ENCODE measurements around the gene BTD.

DNA sequence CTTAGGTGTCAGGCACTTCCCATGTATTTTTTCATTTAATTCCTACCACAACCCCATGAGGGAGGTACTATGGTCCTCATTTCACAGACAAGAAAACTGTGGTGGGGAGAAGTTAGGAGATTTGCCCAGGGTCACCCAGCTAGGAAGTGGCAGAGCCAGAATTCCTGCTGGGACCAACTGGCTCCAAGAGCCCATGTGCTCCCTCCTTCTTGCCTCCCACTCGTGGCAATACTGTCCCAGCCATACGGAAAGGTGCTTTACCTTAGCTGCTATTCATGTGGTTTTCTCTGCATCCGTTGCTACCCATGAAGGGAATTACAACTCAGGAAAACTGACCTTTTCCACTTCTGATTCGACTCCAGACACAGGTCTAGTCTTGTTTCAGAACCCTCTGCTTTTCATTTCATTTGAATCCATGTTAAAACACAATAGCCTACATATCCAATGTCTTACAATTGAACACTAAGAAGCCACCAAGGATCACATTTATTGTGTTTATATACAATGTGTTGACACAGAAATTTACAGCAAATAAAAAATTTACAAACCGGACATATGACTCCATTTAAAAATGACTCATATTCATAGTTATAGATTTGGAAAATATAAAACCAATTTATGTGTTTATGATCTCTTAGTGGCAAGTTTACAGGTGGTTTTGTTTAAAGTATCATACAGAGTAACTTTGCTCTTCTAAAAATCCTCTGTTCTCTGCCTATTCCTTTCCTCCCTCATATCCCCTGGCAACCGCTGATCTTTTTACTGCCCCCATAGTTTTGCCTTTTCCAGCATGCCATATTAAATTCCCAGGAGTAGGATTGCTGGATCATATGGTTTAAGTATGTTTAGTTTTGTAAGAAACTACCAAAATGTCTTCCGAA lies 58.8 kb downstream of the BTD start:
- TF ChIP-seq, protein P1, sequence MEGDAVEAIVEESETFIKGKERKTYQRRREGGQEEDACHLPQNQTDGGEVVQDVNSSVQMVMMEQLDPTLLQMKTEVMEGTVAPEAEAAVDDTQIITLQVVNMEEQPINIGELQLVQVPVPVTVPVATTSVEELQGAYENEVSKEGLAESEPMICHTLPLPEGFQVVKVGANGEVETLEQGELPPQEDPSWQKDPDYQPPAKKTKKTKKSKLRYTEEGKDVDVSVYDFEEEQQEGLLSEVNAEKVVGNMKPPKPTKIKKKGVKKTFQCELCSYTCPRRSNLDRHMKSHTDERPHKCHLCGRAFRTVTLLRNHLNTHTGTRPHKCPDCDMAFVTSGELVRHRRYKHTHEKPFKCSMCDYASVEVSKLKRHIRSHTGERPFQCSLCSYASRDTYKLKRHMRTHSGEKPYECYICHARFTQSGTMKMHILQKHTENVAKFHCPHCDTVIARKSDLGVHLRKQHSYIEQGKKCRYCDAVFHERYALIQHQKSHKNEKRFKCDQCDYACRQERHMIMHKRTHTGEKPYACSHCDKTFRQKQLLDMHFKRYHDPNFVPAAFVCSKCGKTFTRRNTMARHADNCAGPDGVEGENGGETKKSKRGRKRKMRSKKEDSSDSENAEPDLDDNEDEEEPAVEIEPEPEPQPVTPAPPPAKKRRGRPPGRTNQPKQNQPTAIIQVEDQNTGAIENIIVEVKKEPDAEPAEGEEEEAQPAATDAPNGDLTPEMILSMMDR (IDR thresholded peaks at IDR 0.05): no peak
- no peak for TF ChIP-seq POLR2A (IDR thresholded peaks at IDR 0.05)
- TF ChIP-seq POLR2AphosphoS5 (IDR thresholded peaks at IDR 0.05): no peak
- no peak for TF ChIP-seq EP300 (IDR thresholded peaks at IDR 0.05)
